Activated CD8-positive, alpha-beta memory T cell treated with anti-CD3 and anti-CD28 coated beads for 4 hours (primary cell): Measurements from ENCODE around the gene RBM4B.

Source experiments
- DNase-seq, 2 donors: peaks; one replicate each; pipeline ENCODE4 v3.0.0-alpha.2; 2020; ENCODE audit warnings: low read depth in 2 of 2

The RBM4B gene

DNA sequence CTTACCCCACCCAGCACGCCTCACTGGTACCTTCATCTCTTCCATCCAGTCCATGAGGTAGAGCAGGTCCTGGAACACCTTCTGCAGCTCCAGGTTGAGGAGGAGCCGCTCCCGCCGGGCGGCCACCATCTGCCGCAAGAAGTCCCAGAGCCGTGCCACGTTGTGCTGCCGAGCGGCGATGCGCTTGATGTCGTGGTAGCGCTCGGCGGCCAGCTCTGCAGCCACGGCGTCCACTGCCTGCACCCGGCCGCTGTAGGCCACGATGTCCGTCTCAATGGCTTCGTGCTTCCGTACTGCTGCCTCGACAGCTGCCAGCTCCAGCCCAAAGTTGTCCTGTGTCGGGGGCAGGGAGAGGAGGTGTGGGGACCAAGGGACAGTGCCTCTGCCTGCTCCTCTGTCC is 29.8 kb upstream of the RBM4B start:
- no peak for DNase-seq

DNA sequence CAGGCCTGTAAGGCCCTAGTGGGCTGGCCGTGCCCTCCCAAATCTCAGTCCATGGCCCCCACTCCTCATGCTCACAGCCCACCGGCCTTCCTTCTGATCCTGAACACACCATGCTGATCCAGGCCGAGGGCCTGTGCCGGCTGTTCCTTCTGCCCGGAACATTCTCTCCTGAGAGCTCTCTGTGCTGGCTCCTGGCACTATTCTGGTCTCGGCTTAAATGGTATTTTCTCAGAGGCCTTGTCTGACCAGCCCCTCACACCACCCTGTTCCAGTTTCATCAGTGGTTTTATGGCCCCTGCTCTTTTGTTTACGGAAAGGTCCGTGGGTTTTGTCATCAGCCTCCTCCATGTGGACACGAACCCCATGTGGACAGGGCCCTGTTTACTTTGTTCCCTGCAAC is 29.3 kb upstream of the RBM4B start:
- no peak for DNase-seq

DNA sequence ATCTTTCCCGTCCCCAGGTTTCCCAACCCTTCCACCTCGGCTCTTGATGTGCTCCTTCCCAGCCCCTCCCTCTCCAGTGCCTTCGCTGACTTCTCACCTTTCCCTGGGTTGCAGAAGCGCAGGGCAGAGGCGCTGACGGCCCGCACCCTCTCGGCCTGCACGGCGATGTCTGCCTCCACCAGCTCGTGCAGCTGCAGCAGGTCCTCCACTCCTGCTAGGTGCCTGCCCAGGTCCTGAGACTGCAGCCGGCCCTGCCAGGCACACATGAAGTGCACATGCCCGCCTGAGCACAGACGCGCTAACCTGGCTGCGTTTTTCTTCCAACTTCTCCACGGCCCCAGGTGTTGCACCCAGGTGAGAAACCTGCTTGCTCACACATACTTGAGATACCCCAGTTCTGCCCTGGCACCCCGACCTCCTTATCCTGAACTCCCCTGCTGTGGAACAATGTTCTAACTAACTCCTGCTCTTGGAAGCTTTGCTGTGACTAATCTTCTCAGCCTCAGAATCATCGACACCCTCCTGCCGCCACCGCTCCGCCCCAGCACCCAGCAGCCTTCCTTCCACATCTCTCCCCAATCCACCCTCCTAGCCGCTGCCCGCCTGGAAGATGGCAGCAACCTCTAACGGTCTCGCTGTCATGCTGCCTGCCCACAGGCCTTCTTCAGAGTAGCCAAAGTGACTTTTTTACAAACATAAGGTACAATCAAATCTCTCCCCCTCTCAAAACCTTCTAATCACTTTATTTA is 28.1 kb upstream of the RBM4B start:
- no peak for DNase-seq

DNA sequence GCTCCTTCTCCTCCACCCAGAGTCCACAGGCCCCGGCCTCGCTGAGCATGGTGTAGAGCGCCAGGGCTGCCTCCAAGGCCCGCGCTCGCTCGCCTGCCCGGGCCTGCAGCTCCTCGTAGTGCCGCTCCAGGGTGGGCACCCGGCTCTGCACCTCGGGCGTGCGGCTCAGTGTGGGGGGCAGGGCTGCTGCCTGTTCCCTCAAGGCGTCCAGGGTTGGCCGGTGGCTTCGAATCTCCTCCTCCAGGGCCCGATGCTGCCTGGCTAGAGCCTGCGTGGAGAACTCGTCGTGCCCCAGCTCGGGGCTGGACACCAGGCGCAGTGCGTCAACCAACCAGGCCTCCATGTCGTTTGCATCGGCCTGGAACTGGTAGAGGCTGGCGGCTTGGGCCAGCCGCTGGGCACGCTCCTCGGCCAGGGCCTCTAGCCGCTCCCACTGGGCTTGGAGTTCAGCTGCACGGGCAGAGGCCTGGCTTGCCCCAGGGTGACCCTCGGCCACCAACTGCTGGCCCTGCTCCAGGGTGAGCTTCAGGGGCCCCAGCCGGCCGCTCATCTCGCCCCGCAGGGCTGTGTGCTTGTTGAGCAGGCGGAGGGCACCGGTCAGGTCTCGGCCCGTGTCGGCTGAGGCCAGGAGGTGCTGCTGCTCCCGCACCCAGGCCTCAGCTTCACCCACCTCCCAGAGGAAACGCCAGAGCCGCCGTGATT is 27.1 kb upstream of the RBM4B start:
- DNase-seq, result no peak

DNA sequence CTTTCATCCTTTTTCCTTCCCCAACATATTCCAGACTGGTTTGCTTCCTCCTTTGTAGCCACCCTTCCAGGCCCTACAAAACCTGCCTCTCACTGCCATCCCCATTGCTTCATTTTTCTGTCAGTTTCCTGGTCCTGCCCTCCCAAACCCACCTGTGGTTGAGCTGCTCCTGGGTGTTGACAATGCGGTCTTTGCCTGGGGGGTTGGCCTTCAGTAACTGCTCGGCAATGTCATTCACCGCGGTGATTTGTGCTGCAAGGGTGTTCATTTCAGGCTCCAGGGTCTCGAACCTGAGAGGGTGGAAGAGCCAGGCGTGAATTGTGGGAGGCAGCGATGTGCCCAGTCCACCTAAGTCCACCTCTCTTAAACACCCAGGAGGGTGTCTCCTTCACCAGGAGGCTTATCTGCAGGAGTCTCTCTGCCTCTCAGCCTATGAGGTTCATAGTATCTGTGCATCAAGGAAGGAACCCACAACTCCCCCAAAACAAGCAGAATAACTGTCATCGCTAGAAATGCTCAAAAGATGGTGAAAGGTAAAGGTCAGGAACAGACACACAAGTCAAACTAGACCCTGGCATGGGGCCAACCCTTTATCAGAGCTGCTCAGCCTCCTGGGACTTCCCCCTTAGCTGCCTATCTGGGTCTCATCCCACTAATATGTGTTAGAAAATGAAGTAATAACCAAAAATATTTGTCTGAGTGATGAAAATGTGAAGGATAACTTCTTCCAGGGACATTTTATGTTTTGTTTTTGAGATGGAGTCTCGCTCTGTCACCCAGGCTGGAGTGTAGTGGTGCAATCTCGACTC is 23.9 kb upstream of the RBM4B start:
- DNase-seq, result no peak

DNA sequence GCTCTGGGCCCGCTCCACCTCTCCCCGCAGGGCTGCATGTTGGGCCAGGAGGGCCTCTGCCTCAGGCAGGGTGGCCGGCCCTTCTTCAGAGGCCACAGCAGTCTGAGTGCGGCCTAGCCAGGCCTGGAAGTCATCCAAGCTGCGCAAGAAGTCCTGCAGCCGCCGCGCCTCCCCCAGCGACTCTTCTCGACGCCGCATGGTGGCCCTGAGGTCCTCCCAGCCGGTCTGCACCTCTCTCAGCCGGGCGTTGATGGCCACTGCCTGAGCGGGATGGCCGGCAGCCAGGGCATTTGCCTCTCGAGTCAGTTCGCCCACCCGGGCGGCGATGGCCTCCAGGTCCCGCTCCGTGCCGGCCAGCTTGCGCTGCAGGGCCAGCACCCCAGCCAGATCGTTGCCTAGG is 23.1 kb upstream of the RBM4B start:
- DNase-seq, result no peak

DNA sequence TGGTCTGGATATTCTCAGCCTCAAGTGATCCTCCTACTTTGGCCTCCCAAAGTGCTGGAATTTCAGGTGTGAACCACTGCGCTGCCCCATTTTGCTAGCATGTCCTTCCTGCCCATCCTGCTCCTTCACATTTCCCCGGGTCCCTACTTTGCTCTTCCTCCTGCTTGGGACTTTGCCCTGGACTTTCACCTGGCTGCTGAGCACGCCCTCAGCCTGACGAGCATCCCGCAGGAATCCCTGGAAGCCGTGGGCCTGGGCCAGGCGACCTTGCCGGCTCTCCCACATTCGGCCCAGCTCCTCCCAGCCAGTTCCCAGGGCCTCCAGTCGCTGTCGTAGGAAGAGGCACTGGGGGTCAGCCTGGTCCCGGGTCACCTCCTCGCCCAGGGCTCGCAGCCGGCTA is 22.6 kb upstream of the RBM4B start:
- no peak for DNase-seq

DNA sequence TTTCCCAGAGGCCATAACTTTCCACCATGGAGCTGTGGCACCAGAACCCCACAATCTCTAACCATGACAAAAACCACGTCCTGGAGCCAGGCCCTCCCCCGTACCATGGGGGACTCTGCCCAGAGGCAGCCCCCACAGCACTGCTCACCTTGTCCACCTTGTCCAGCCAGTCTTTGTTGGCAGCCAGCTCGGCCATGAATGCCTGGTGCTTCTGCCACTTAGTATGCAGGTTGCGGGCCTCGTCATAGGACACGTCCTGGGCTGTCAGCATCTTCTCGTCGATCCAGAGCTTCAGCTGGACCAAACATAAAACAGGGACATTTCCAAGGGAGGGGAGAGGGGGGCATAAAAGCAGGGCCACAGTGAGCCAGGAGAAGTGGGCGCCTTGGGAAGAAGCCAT is 20.8 kb upstream of the RBM4B start:
- DNase-seq, result no peak

DNA sequence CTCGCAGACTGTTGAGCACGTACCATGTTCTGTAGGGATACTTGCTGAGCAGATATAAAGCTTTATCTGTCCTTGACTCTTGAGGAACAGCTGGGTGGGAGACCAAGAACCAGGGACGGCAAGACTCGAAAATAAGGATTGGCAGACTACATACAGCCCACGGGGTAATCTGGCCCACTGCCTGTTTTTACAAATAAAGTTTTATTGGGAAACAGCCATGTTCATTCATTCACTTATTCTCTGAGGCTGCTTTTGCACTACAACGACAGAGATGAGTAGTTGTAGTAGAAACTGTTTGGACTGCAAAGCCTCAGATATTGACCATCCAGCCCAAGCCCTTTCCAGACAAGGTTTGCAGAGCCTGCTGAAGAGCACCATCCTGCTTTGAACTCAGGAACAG is 20.3 kb upstream of the RBM4B start:
- DNase-seq, result no peak

DNA sequence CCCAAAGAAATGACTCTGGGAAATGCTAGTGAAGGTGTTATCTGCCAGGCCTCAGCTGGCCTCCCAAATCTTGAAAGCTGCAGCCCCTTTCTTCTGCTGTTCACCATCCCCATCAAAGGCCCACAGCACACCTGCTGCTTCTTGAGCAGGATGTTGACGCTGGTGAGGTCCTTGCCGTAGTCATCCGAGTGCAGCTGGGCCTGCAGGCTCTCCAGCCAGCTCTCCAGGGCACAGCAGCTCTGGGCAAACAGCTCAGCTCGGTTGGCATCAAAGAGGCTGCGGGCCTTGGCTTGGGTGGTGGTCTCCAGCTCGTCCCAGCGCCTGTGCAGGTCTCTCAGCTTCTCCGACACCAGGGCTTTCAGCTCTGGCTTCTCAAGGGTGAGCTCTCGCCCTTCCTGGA is 18.5 kb upstream of the RBM4B start:
- no peak for DNase-seq

DNA sequence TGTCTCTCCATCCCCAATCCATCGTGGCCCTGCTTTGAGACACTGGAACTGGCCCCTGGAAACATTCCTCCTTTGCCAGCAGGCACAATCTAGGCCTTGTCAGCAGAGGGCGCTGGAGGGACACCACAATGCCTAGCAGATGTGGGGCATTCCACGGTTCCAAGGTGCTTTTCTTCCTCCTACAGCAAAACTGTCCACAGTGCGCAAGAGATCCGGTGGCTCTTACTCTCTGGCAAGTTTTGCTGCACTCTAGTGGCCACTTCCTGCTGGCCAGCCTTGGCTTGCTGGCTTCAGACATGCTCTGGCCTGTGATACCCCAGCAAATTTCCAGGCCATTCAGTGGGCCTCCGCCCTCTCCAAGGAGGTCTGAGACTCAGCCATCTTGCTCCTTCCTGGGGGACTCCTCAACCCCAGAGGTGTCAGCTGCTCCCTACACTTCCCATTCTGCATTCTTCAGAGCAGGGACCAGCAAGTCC is 17.1 kb upstream of the RBM4B start:
- peak; percentile 64 to 66 for DNase-seq

DNA sequence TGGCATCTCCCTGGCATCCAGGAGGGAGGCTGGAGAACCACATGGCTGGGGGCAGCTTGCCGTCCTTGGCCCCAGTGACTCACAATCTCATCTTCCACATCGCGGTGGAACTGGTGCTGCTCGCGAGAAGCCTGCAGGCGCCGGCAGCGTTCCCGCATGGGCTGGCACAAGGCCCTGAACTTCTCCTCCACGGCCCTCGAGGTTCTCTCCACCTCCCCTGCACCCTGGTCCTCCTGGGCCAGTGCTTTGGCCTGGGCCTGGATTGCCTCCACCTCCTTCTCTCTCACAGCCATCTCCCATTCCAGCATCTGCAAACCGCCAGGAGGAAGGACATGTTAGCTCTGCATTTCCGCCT is 16.3 kb upstream of the RBM4B start:
- no peak for DNase-seq

DNA sequence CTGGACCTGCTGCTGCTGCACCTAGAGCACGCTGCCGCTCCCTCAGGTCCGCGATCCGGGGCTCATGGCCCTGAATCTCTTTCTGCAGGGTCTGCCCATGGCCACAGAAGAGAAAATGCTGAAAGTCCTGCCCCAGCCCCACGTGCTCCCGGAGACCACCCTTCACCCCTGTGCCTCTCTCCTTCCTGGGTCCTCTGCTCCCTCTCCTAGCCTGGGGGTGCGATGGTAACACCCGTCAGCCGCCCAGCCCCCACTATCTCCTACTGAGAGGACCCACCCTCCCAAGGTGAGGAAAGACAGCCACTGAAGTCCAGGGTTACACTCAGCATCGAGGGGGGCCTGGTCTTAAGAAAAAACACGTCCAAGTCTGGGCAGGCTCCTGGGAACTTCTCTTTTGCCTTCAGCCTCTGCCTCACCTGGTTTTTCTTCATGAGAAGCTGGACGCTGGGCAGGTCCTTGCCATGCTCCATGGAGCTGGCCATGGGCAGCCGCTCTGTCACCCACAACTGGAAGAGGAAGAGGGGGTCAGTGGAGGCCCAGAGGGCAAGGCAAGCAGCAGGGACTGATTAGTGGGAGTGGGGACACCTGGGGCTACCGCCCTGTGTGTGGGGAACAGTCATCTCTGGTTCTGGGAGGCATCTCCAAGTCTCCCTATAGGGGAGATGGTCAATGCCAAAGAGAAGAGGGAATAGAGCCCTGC is 15.8 kb upstream of the RBM4B start:
- DNase-seq, result no peak

DNA sequence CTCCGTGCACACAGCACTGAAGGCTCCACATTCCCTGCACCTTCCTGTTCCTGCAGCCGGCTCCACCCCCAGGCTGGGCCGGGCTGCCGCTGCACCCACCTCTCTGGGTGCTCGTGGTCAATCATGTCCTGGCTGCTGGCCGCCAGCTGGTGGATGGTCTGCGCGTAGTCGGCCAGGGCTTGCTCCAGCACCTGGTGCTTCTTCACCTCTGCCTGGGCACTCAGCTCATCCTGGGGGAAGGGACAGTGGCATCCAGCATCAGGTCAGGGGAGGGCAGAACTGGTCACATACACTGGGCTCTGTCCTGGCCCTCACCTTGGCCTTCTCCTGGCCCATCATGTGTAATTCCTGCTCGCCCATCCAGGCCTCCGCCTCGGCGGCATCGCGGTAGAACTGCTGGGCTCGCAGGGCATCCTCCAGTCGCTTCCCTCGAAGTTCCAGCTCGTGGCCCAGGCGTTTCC is 15.2 kb upstream of the RBM4B start:
- no peak for DNase-seq

DNA sequence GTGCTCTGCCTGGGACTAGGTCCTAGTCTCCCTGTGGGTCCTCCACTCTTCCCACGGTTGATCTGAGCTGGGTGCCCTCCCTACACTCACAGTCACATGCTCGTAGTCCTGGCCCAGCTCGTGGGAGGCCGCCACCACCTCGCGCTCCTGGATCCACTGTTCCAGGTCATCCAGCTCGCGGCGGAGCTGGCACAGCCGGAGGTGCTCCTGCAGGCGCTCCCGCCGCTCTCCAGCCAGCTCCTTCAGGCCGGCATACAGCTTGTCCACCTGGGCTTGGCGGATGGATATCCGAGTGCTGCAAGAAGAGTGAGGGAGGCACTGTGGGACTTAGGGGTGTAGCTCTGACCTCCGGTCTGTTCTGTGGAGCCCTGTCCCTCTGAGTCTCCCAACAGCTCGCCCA is 14.8 kb upstream of the RBM4B start:
- DNase-seq, result no peak

DNA sequence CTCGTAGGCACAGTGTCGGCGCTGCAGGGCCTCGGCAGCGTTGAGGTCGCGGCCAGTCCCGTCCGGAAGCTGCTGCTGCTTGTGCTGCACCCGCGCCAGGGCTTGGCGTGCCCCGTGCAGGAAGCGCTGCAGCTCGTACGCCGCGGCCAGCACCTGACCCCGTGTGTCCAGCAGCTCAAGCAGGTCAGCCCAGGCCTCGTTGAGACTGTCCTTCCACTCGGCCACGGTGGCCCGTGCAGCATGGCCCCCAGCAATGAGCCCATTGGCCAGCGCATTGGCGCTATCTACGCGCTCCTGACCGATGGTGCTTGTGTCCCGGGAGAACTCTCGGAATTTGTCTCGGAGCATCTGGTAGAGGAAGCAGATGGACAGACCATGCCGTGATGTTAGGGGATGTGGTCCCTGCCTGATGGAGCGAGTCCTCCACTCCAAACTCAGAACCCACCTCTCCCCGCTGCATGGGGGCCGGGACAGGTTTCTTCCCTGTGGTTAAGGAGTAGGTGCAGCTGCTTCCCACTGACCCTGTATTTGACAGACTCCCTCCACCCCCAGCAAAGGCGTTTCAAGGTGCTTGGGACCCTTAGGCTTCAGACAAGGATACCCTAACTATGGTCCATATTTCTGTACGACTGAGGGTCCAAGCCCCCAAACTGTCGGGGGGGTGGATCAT is 13.8 kb upstream of the RBM4B start:
- DNase-seq, result no peak

DNA sequence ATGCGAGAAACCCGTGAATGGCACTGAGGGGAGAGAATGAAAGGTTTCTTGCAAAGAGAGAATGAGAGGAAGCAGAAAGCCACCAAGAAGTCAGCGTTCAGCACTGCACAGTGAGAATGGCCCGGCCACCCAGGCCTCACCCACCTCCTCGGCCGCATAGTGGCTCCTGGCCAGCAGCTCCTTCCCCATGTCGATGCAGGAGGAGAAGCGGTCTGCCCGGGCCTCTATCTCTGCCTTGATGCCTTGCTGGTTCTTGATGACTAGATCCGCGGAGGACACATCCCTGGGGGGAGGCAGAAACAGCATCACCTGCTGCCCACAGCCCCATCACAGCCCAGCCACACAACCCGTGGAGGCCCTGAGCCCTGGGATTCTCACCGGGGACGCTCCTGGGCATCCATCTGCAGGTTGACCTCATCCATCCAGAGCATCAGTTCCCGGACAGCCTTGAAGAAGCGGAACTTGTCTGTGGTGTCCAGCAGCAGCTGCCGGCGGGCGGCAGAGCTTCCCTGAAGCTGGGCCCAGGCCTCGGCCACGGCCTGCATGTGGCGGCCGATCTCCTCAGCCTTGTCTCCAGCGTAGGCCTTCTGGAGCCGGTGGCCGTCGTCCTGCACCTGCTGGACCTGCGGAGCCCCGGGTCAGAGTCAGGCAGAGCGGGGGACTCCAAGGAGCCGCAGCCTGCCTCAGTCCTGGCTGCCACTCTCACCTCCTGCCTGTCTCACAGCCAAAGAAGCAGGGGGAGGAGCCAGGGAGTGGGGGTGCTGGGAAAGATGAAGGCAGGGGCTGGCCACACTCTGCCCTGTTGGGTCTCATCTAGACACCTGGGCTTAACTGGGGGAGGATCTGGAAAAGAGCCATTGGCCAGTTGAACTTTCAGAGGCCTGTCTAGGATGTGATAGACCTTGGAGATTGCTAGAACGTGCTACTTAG is 12.2 kb upstream of the RBM4B start:
- no peak for DNase-seq

DNA sequence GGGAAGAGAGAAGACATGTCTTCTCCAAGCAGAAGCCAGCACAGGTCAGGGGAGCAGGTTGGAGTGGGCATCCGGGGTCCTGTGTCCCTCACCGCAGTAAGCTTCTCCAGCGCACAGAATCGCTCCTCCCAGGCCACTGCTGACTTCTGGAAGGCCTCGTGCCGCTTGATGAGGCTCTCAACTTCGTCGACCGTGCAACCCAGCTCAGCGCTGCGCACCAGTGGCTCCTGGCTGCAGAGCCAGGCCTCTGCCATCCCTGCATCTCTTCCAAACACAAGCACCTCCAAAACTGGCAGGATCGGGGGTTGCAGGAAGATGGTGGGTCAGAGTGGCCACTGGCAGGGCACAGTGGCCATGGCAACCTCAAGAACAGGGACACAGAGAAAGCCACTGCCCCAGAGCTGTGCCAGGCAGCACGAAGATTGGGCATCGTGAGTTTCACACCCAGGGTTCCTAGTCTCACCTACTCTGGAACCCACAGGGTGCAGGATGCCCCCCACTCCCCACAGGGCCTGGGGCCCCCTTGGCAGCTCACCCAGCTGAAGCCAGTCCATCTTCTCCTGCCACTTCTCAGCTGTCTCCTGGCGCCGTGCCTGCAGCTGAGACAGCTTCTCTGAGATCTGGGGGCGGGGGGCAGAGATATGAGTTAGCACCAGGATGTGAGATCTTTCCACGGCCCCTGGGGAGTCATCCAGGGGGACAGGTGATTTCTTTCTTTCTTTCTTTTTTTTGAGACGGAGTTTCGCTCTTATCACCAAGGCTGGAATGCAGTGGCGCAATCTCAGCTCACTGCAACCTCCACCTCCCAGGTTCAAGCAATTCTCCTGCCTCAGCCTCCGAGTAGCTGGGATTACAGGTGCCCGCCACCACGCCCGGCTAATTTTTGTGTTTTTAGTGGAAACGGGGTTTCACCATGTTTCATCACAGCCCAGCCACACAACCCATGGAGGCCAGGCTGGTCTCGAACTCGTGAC is 11.2 kb upstream of the RBM4B start:
- no peak for DNase-seq

DNA sequence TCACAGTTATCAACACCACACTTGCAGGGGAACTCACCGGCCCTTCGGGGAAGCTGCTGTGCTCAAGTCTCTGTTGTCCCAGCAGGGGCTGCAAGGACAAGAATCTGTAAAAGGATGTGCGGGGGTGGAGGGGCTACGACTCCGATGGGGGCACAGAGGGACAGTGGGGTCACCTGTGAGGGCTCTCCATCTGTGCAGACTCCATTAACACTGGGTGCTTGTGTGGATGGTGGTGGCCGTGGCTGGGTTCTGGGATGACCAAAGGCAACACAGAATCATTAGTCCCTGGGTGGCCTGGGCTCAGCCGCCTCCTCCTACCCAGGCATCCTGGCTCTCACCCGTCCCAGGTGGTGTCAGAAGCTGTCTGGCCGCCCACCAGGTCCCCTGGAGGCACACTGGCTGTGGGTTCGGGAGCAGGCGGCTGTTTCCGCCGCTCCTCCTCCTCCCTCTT is 10.2 kb upstream of the RBM4B start:
- no peak for DNase-seq
